Smooth muscle cell (in vitro differentiated cells): ENCODE data around the gene GMDS. TPM values are rescaled to one million over a fixed set of nuclear protein-coding genes. Genes with fewer than 3 reads are reported as not detected.

Source experiments
- DNase-seq: peaks from one replicate; lab custom pipeline; 2025; ENCODE audit not compliant: unreplicated experiment; lab: John Stamatoyannopoulos, UW
- H2AFZ ChIP-seq: fragments of 200-600 bp; sonication (generic); 2 replicates; pipeline ENCODE4 v1.6.0; 2016; ENCODE audit warnings: antibody characterized with exemption, low read depth, mild to moderate bottlenecking
- H3F3A ChIP-seq: fragments of 200-600 bp; sonication (generic); 2 replicates; pipeline ENCODE4 v1.6.0; 2017; ENCODE audit warnings: antibody characterized with exemption, low read depth
- H3K27ac ChIP-seq: fragments of 200-600 bp; sonication (generic); 2 replicates; pipeline ENCODE4 v1.5.1; 2016; ENCODE audit warnings: low read depth, mild to moderate bottlenecking
- H3K27me3 ChIP-seq: fragments of 200-600 bp; sonication (generic); 2 replicates; pipeline ENCODE4 v1.6.1; 2016; ENCODE audit warnings: low read depth, mild to moderate bottlenecking
- H3K36me3 ChIP-seq: fragments of 200-600 bp; sonication (generic); 2 replicates; pipeline ENCODE4 v1.5.1; 2016; ENCODE audit warnings: low read depth
- H3K4me1 ChIP-seq: fragments of 200-600 bp; sonication (generic); 2 replicates; pipeline ENCODE4 v1.5.1; 2016; ENCODE audit warnings: low read depth
- H3K4me2 ChIP-seq: fragments of 200-600 bp; sonication (generic); 2 replicates; pipeline ENCODE4 v1.6.0; 2016; ENCODE audit warnings: mild to moderate bottlenecking
- H3K4me3 ChIP-seq: fragments of 200-600 bp; sonication (generic); 2 replicates; pipeline ENCODE4 v1.5.1; 2016; ENCODE audit warnings: mild to moderate bottlenecking
- H3K79me2 ChIP-seq: fragments of 200-600 bp; sonication (generic); 2 replicates; pipeline ENCODE4 v1.6.0; 2016; ENCODE audit warnings: low read depth, mild to moderate bottlenecking
- H3K9ac ChIP-seq: fragments of 200-600 bp; sonication (generic); 2 replicates; pipeline ENCODE4 v1.6.0; 2016; ENCODE audit warnings: low read depth
- H3K9me3 ChIP-seq: fragments of 200-600 bp; sonication (generic); replicated peaks from 2 replicates; pipeline ENCODE4 v1.5.1; 2016; ENCODE audit warnings: low read depth
- H4K20me1 ChIP-seq: fragments of 200-600 bp; sonication (generic); 2 replicates; pipeline ENCODE4 v1.6.0; 2016; ENCODE audit warnings: low read depth
- CTCF ChIP-seq: fragments of 200-600 bp; sonication (generic); IDR thresholded peaks from 2 replicates; pipeline ENCODE4 v1.5.1; 2017; ENCODE audit warnings: borderline replicate concordance, mild to moderate bottlenecking, antibody characterized with exemption; ENCODE audit not compliant: insufficient read depth, poor library complexity, severe bottlenecking
- WGBS: methylation state at CpG from one replicate; pipeline ENCODE4 v1.1.7; 2016; ENCODE audit warnings: low lambda C conversion rate; 5-methylcytosine and 5-hydroxymethylcytosine counted together
- polyA plus RNA-seq: library from polyadenylated mRNA; unstranded; fragments of >200 nt; fragmentation: Nextera tagmentation; extraction: Ambion mirVana; gene quantifications from 2 replicates; pipeline ENCODE4 v1.2.1, GENCODE V29; 2016
- total RNA-seq: library from RNA; depleted of rRNA; stranded (reverse); fragments of >200 nt; gene quantifications from 2 replicates; pipeline ENCODE4 v1.2.3, GENCODE V29; 2014

The GMDS gene
- total and polyA plus RNA-seq, 2 experiments from 2014 or later, result 3.7 to 8.5 TPM

- no peaks in the 10 kb centered on the region for H3K27me3 ChIP-seq
- no peaks in the 10 kb centered on the region for H3K9me3 ChIP-seq
- H2AFZ ChIP-seq, result no peak overlapping the region
- TF ChIP-seq CTCF, result no peak
- 93% methylated on average over 5 of the region's 5 CpGs for WGBS
- H3K4me3 ChIP-seq, result no peak overlapping the region
- H4K20me1 ChIP-seq, result no peaks in the 10 kb centered on the region
- DNase-seq, result no peak
- no peak overlapping the region for H3K4me2 ChIP-seq
- H3K4me1 ChIP-seq, result no peaks in the 10 kb centered on the region
- H3K27ac ChIP-seq, result no peak overlapping the region
- H3K36me3 ChIP-seq, result no peaks in the 10 kb centered on the region
- H3K9ac ChIP-seq, result no peak overlapping the region
- H3K79me2 ChIP-seq, result no peaks in the 10 kb centered on the region
- no peaks in the 10 kb centered on the region for H3F3A ChIP-seq
Measured at GRCh38 chr6:2109796-2110195, 135.6 kb downstream of the GMDS start.

- H3K9me3 ChIP-seq, result no peaks in the 10 kb centered on the region
- no peaks in the 10 kb centered on the region for H4K20me1 ChIP-seq
- no peaks in the 10 kb centered on the region for H3K27me3 ChIP-seq
- H3K79me2 ChIP-seq, result no peaks in the 10 kb centered on the region
- no peak overlapping the region for H3K4me3 ChIP-seq
- no peak overlapping the region for H3K4me2 ChIP-seq
- H3F3A ChIP-seq, result no peaks in the 10 kb centered on the region
- DNase-seq, result no peak
- no peak overlapping the region for H3K27ac ChIP-seq
- H3K9ac ChIP-seq, result no peak overlapping the region
- TF ChIP-seq CTCF, result no peak
- H3K36me3 ChIP-seq, result no peaks in the 10 kb centered on the region
- WGBS, result 89% methylated on average over 9 of the region's 9 CpGs
- H2AFZ ChIP-seq, result no peak overlapping the region
- no peaks in the 10 kb centered on the region for H3K4me1 ChIP-seq
Measured at GRCh38 chr6:2108700-2109306, 136.6 kb downstream of the GMDS start.

GRCh38 chr6:2104524-2104880 is 140.9 kb downstream of the GMDS start:
- no peak overlapping the region for H3K4me2 ChIP-seq
- no peaks in the 10 kb centered on the region for H3K79me2 ChIP-seq
- no peak for DNase-seq
- no peaks in the 10 kb centered on the region for H3F3A ChIP-seq
- 26% methylated on average over 1 of the region's 1 CpG for WGBS
- no peak overlapping the region for H2AFZ ChIP-seq
- H3K4me1 ChIP-seq, result no peaks in the 10 kb centered on the region
- no peaks in the 10 kb centered on the region for H4K20me1 ChIP-seq
- no peak overlapping the region for H3K27ac ChIP-seq
- H3K9me3 ChIP-seq, result no peaks in the 10 kb centered on the region
- no peak for TF ChIP-seq CTCF
- no peak overlapping the region for H3K4me3 ChIP-seq
- no peaks in the 10 kb centered on the region for H3K36me3 ChIP-seq
- no peaks in the 10 kb centered on the region for H3K27me3 ChIP-seq
- no peak overlapping the region for H3K9ac ChIP-seq
